HG03342 (cell line): ENCODE measurements around the gene RPN2.

ENCODE experiments used
- ATAC-seq: cut with Tn5 transposase; IDR thresholded peaks from one replicate; pipeline ENCODE4 v1.9.1; 2021; ENCODE audit warnings: mild to moderate bottlenecking, moderate library complexity; ENCODE audit not compliant: unreplicated experiment

The RPN2 gene

GRCh38 chr20:37288091-37288490 lies 109.0 kb downstream of the RPN2 start:
- no peak for ATAC-seq

- no peak for ATAC-seq
These were observed 111.2 kb downstream of the RPN2 start for GRCh38 chr20:37290158-37290810.
